VCaP (cell line): ENCODE measurements around the gene FOXN3.

Experiments
- H3K27ac ChIP-seq: fragments of 450-650 bp; 2 replicates; pipeline ENCODE4 v1.5.1; 2017
- CTCF ChIP-seq: fragments of 450-650 bp; conservative IDR thresholded peaks from 2 replicates; pipeline ENCODE4 v1.5.1; 2017; ENCODE audit warnings: mild to moderate bottlenecking, moderate library complexity

The FOXN3 gene

GRCh38 chr14:89246290-89246689, 170.7 kb downstream of the FOXN3 start:
- no peak overlapping the region for H3K27ac ChIP-seq
- TF ChIP-seq CTCF = no peak

GRCh38 chr14:89245802-89246201, 171.2 kb downstream of the FOXN3 start:
- no peak overlapping the region for H3K27ac ChIP-seq

GRCh38 chr14:89244720-89245119, 172.3 kb downstream of the FOXN3 start:
- TF ChIP-seq CTCF = no peak
- no peak overlapping the region for H3K27ac ChIP-seq

More at GRCh38 chr14:89245802-89246201, 171.2 kb downstream of the FOXN3 start:
- no peak for TF ChIP-seq CTCF

GRCh38 chr14:89243741-89244140, 173.3 kb downstream of the FOXN3 start:
- no peak for TF ChIP-seq CTCF
- H3K27ac ChIP-seq = no peak overlapping the region

- TF ChIP-seq CTCF = no peak
- no peak overlapping the region for H3K27ac ChIP-seq
Observed at GRCh38 chr14:89243286-89243685, 173.7 kb downstream of the FOXN3 start.

- no peak overlapping the region for H3K27ac ChIP-seq
- no peak for TF ChIP-seq CTCF
Observed at GRCh38 chr14:89242652-89243279, 174.3 kb downstream of the FOXN3 start.

GRCh38 chr14:89241934-89242651, 174.9 kb downstream of the FOXN3 start:
- no peak overlapping the region for H3K27ac ChIP-seq
- no peak; the same call in 1 of the 2 replicates for TF ChIP-seq CTCF
